ENCODE results near the gene PLA2G2E.

PLA2G2E gene

DNA sequence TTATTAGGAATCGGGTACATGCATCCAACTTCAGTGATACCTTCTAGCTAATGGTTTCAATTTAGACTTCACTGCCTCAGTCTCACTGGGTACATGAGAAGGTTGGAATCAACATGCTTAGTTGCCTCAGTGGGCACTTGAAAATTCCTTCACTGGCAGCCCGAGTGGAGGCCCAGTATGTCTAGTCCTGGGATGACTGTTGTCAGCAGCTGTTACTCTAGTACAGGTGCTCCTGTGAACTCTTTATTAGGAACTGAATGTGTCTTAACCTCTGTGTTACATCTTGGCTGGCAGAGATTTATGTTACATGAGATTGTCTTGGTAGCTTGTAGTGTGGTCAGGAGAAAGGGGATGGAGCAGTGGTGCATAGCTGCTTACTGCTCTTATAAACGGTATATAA lies 13.4 kb downstream of the PLA2G2E start:
- Histone ChIP-seq H3K27ac (ENCODE audit: low read length) (no peak overlapping the region), H3K9ac (ENCODE audit: low read length in 2 of 2) (no peak overlapping the region), H3K9me3 (ENCODE audit: control insufficient read depth in 2 of 2, low read length in 2 of 2) (no peaks in the 10 kb centered on the region), H3K4me3 (ENCODE audit: low read length in 2 of 2) (no peak overlapping the region), H3K27me3 (ENCODE audit: control insufficient read depth in 1 of 2, insufficient read depth in 2 of 2, low read length in 2 of 2) (no peaks in the 10 kb centered on the region), H3K36me3 (ENCODE audit: control insufficient read depth in 2 of 2, insufficient read depth in 2 of 2, low read length in 2 of 2) (peaks cover 55 to 66% of the 10 kb centered on the region in 2 donors), H3K4me1 (ENCODE audit: control insufficient read depth, insufficient read depth, low read length) (no peaks in the 10 kb centered on the region)

GRCh38 chr1:19909392-19909791 lies 14.0 kb downstream of the PLA2G2E start:
- H3K27me3 ChIP-seq (ENCODE audit: control insufficient read depth in 1 of 2, insufficient read depth in 2 of 2, low read length in 2 of 2) = no peaks in the 10 kb centered on the region
- peaks cover 50 to 72% of the 10 kb centered on the region in 2 donors for H3K36me3 ChIP-seq (ENCODE audit: control insufficient read depth in 2 of 2, insufficient read depth in 2 of 2, low read length in 2 of 2)
- H3K4me1 ChIP-seq (ENCODE audit: control insufficient read depth, insufficient read depth, low read length) = no peaks in the 10 kb centered on the region
- H3K9ac ChIP-seq (ENCODE audit: low read length in 2 of 2) = no peak overlapping the region
- no peak overlapping the region for H3K4me3 ChIP-seq (ENCODE audit: low read length in 2 of 2)
- no peaks in the 10 kb centered on the region for H3K9me3 ChIP-seq (ENCODE audit: control insufficient read depth in 2 of 2, low read length in 2 of 2)
- no peak overlapping the region for H3K27ac ChIP-seq (ENCODE audit: low read length)

DNA sequence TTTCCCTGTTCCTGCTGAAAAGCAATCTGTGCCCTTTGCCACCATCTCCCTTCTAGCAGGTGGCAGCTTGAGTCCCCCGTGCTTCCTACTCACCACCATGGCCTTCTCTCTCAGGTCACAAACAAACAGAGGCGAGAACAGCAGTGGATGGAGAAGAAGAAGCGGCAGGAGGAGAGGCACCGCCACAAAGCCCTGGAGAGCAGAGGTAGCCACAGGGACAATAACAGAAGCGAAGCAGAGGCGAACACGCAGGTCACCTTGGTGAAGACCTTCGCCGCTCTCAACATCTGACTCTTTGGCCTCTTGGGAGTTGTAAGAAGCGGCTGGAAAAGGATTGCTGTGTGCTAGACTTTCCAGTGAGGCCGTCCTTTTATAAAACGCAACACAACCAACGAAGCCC lies 16.0 kb downstream of the PLA2G2E start:
- Histone ChIP-seq H3K9me3 (ENCODE audit: control insufficient read depth in 2 of 2, low read length in 2 of 2) (no peaks in the 10 kb centered on the region), H3K27ac (ENCODE audit: low read length) (no peak overlapping the region), H3K4me3 (ENCODE audit: low read length in 2 of 2) (no peak overlapping the region), H3K4me1 (ENCODE audit: control insufficient read depth, insufficient read depth, low read length) (no peaks in the 10 kb centered on the region), H3K9ac (ENCODE audit: low read length in 2 of 2) (no peak overlapping the region), H3K36me3 (ENCODE audit: control insufficient read depth in 2 of 2, insufficient read depth in 2 of 2, low read length in 2 of 2) (peaks cover 53 to 73% of the 10 kb centered on the region in 2 donors), H3K27me3 (ENCODE audit: control insufficient read depth in 1 of 2, insufficient read depth in 2 of 2, low read length in 2 of 2) (no peaks in the 10 kb centered on the region)

GRCh38 chr1:19903621-19904020 lies 19.8 kb downstream of the PLA2G2E start:
- no peaks in the 10 kb centered on the region for H3K27me3 ChIP-seq (ENCODE audit: control insufficient read depth in 1 of 2, insufficient read depth in 2 of 2, low read length in 2 of 2)
- no peaks in the 10 kb centered on the region for H3K9me3 ChIP-seq (ENCODE audit: control insufficient read depth in 2 of 2, low read length in 2 of 2)
- H3K9ac ChIP-seq (ENCODE audit: low read length in 2 of 2) = no peak overlapping the region
- H3K4me3 ChIP-seq (ENCODE audit: low read length in 2 of 2) = no peak overlapping the region
- H3K27ac ChIP-seq (ENCODE audit: low read length) = no peak overlapping the region
- H3K36me3 ChIP-seq (ENCODE audit: control insufficient read depth in 2 of 2, insufficient read depth in 2 of 2, low read length in 2 of 2) = peaks cover 36 to 52% of the 10 kb centered on the region in 2 donors
- no peaks in the 10 kb centered on the region for H3K4me1 ChIP-seq (ENCODE audit: control insufficient read depth, insufficient read depth, low read length)

DNA sequence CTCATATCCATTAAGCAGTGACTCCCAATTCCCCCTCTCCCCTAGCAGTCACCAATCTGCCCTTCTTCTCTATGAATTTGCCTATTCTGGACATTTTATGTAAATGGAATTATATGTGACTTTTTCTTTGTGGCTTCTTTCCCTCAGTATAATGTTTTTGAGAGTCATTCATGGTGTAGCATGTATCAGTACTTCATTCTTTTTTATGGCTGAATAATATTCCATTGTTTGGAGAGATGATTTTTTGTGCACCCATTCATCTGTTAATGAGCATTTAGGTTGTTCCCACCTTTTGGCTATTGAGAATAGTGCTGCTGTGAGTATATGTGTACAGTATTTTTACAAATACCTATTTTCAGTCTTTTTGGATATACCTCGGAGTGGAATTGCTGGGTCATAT lies 21.8 kb downstream of the PLA2G2E start:
- Histone ChIP-seq H3K27ac (ENCODE audit: low read length) (no peak overlapping the region), H3K4me3 (ENCODE audit: low read length in 2 of 2) (no peak overlapping the region), H3K9ac (ENCODE audit: low read length in 2 of 2) (no peak overlapping the region), H3K4me1 (ENCODE audit: control insufficient read depth, insufficient read depth, low read length) (no peaks in the 10 kb centered on the region), H3K27me3 (ENCODE audit: control insufficient read depth in 1 of 2, insufficient read depth in 2 of 2, low read length in 2 of 2) (no peaks in the 10 kb centered on the region), H3K36me3 (ENCODE audit: control insufficient read depth in 2 of 2, insufficient read depth in 2 of 2, low read length in 2 of 2) (peaks cover 29 to 39% of the 10 kb centered on the region in 2 donors), H3K9me3 (ENCODE audit: control insufficient read depth in 2 of 2, low read length in 2 of 2) (no peaks in the 10 kb centered on the region)

- Histone ChIP-seq H3K4me3 (ENCODE audit: low read length in 2 of 2) (no peak overlapping the region), H3K9me3 (ENCODE audit: control insufficient read depth in 2 of 2, low read length in 2 of 2) (no peaks in the 10 kb centered on the region), H3K4me1 (ENCODE audit: control insufficient read depth, insufficient read depth, low read length) (no peaks in the 10 kb centered on the region), H3K36me3 (ENCODE audit: control insufficient read depth in 2 of 2, insufficient read depth in 2 of 2, low read length in 2 of 2) (peaks cover 39 to 42% of the 10 kb centered on the region in 2 donors), H3K9ac (ENCODE audit: low read length in 2 of 2) (no peak overlapping the region), H3K27ac (ENCODE audit: low read length) (no peak overlapping the region), H3K27me3 (ENCODE audit: control insufficient read depth in 1 of 2, insufficient read depth in 2 of 2, low read length in 2 of 2) (no peaks in the 10 kb centered on the region)
These were observed 29.2 kb downstream of the PLA2G2E start for GRCh38 chr1:19894218-19894617.

DNA sequence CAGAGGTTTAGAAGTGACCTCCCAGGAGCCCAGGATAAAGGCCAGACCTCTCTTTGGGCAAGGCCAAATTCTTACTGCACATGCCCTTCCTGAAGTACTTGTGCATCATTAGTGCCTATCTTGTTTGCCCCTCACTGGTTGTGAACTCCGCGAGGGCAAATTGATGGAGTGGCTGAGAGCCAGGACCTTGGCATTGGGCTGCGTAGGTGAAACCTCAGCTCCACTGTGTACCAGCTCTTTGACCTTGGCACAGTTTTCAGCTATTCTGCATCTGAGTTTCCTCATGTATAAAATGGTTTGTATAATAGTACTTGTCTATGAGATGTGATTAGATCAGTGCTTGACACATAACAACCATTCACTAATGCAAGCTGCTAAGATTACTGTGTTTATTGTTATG lies 29.7 kb downstream of the PLA2G2E start:
- no peaks in the 10 kb centered on the region for H3K9me3 ChIP-seq (ENCODE audit: control insufficient read depth in 2 of 2, low read length in 2 of 2)
- no peaks in the 10 kb centered on the region for H3K27me3 ChIP-seq (ENCODE audit: control insufficient read depth in 1 of 2, insufficient read depth in 2 of 2, low read length in 2 of 2)
- no peak overlapping the region for H3K27ac ChIP-seq (ENCODE audit: low read length)
- H3K9ac ChIP-seq (ENCODE audit: low read length in 2 of 2) = no peak overlapping the region
- no peaks in the 10 kb centered on the region for H3K4me1 ChIP-seq (ENCODE audit: control insufficient read depth, insufficient read depth, low read length)
- no peak overlapping the region for H3K4me3 ChIP-seq (ENCODE audit: low read length in 2 of 2)
- peaks cover 37 to 39% of the 10 kb centered on the region in 2 donors for H3K36me3 ChIP-seq (ENCODE audit: control insufficient read depth in 2 of 2, insufficient read depth in 2 of 2, low read length in 2 of 2)

DNA sequence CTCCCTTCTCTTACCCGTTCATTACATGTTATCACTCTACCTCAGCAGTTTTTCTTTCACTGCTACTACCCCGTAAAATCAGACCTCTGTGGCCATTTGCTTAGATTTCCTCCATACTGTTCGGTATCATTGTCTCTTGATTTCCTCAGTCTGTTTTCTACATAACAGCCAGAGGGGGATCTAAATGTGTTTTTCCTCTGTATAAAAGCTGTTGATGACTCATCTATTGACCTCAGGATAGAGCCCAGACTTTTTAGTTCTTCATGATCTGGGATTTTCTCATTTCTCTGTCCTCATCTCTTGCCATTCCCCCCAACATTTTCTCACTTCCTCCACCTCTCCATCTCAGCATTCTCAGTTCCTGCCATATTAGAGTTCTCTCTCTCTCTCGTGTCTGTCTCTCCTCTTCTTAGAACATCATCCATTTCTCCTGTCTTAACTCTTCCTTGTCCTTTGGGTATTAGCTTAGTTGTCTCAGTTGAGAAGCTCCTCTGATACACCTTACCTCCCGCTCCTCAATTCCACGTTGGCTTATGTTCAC lies 30.7 kb downstream of the PLA2G2E start:
- Histone ChIP-seq H3K9me3 (ENCODE audit: control insufficient read depth in 2 of 2, low read length in 2 of 2) (no peaks in the 10 kb centered on the region), H3K9ac (ENCODE audit: low read length in 2 of 2) (no peak overlapping the region), H3K4me1 (ENCODE audit: control insufficient read depth, insufficient read depth, low read length) (no peaks in the 10 kb centered on the region), H3K36me3 (ENCODE audit: control insufficient read depth in 2 of 2, insufficient read depth in 2 of 2, low read length in 2 of 2) (peaks cover 37 to 39% of the 10 kb centered on the region in 2 donors), H3K27ac (ENCODE audit: low read length) (no peak overlapping the region), H3K27me3 (ENCODE audit: control insufficient read depth in 1 of 2, insufficient read depth in 2 of 2, low read length in 2 of 2) (no peaks in the 10 kb centered on the region), H3K4me3 (ENCODE audit: low read length in 2 of 2) (no peak overlapping the region)

DNA sequence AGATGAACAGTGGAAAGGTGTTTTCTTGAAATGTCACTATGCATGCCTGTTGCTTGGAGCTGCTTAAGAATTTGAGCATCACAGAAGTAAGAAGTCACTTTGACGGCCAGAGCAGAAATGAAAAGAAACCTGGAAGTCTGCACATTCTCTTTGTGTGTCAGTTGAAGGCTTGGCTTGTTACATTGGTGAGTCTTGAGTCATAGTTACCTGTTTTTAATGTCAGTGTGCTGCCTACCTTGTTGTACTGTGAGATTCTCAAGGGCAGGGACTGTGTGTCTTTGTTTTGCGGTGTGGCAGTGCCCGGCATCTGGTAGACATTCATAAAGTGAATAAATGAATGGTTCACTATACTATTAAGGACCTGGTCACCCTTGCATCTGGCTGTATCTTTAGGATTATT lies 31.3 kb downstream of the PLA2G2E start:
- Histone ChIP-seq H3K9ac (ENCODE audit: low read length in 2 of 2) (no peak overlapping the region), H3K4me3 (ENCODE audit: low read length in 2 of 2) (no peak overlapping the region), H3K9me3 (ENCODE audit: control insufficient read depth in 2 of 2, low read length in 2 of 2) (no peaks in the 10 kb centered on the region), H3K36me3 (ENCODE audit: control insufficient read depth in 2 of 2, insufficient read depth in 2 of 2, low read length in 2 of 2) (peaks cover 33 to 40% of the 10 kb centered on the region in 2 donors), H3K27me3 (ENCODE audit: control insufficient read depth in 1 of 2, insufficient read depth in 2 of 2, low read length in 2 of 2) (no peaks in the 10 kb centered on the region), H3K27ac (ENCODE audit: low read length) (no peak overlapping the region), H3K4me1 (ENCODE audit: control insufficient read depth, insufficient read depth, low read length) (no peaks in the 10 kb centered on the region)

GRCh38 chr1:19889656-19890055 lies 33.8 kb downstream of the PLA2G2E start:
- no peak overlapping the region for H3K4me3 ChIP-seq (ENCODE audit: low read length in 2 of 2)
- no peaks in the 10 kb centered on the region for H3K9me3 ChIP-seq (ENCODE audit: control insufficient read depth in 2 of 2, low read length in 2 of 2)
- H3K4me1 ChIP-seq (ENCODE audit: control insufficient read depth, insufficient read depth, low read length) = peaks cover 4% of the 10 kb centered on the region
- peaks cover 19 to 30% of the 10 kb centered on the region in 2 donors for H3K36me3 ChIP-seq (ENCODE audit: control insufficient read depth in 2 of 2, insufficient read depth in 2 of 2, low read length in 2 of 2)
- no peaks in the 10 kb centered on the region for H3K27me3 ChIP-seq (ENCODE audit: control insufficient read depth in 1 of 2, insufficient read depth in 2 of 2, low read length in 2 of 2)
- no peak overlapping the region for H3K9ac ChIP-seq (ENCODE audit: low read length in 2 of 2)
- no peak overlapping the region for H3K27ac ChIP-seq (ENCODE audit: low read length)

DNA sequence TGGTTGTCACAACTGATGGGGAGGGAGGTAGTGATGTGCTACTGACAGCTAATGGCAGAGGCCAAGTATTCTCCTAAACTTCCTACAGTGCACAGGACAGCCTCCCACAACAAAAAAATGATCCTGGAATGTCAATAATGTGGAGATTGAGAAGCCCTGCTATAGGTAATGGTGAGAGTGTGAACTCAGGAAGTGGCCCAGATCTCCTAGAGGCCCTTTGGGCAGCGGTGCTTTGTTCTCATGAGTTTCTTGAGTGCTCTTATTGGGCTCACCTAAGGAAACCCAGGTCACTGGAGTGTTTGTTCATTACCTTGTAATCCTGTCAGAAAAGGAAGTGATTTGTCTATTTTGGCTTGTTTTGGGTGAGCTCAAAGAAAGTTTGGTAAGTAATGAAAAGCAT lies 35.3 kb downstream of the PLA2G2E start:
- Histone ChIP-seq H3K36me3 (ENCODE audit: control insufficient read depth in 2 of 2, insufficient read depth in 2 of 2, low read length in 2 of 2) (peaks cover 10 to 23% of the 10 kb centered on the region in 2 donors), H3K4me1 (ENCODE audit: control insufficient read depth, insufficient read depth, low read length) (peaks cover 14% of the 10 kb centered on the region), H3K4me3 (ENCODE audit: low read length in 2 of 2) (no peak overlapping the region), H3K9me3 (ENCODE audit: control insufficient read depth in 2 of 2, low read length in 2 of 2) (no peaks in the 10 kb centered on the region), H3K9ac (ENCODE audit: low read length in 2 of 2) (no peak overlapping the region), H3K27me3 (ENCODE audit: control insufficient read depth in 1 of 2, insufficient read depth in 2 of 2, low read length in 2 of 2) (no peaks in the 10 kb centered on the region), H3K27ac (ENCODE audit: low read length) (no peak overlapping the region)
